ENCODE data around the gene CATSPERZ. TPM values are rescaled to one million over a fixed set of nuclear protein-coding genes. Genes with fewer than 3 reads are reported as not detected.
A peak's percentile ranks its signal among the peaks of the same experiment; 100 is the strongest.

The CATSPERZ gene
- total and polyA plus RNA-seq, 9 of the 15 experiments (the other 6 are each of a cell fraction or from before 2014, with no cell fraction given) = 0.86 to 8.5 (median 3.5) TPM

DNA sequence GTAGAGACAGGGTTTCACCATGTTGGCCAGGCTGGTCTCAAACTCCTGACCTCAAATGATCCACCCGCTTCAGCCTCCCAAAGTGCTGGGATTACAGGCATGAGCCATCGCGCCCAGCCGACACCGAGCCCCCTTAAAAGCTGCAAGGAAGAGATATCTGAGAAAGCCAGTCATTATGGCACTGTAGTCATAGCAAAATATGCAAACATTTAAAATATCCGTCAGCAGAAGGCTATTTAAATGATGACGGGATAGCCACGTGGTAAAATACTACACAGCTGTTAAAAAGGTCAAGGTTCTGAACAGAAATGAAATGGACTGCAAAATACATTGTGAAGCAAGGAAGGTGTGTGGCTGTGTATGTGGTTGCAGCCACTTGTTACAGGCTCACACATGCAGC lies 33.4 kb downstream of the CATSPERZ start (continued):
- TF ChIP-seq, protein P1, sequence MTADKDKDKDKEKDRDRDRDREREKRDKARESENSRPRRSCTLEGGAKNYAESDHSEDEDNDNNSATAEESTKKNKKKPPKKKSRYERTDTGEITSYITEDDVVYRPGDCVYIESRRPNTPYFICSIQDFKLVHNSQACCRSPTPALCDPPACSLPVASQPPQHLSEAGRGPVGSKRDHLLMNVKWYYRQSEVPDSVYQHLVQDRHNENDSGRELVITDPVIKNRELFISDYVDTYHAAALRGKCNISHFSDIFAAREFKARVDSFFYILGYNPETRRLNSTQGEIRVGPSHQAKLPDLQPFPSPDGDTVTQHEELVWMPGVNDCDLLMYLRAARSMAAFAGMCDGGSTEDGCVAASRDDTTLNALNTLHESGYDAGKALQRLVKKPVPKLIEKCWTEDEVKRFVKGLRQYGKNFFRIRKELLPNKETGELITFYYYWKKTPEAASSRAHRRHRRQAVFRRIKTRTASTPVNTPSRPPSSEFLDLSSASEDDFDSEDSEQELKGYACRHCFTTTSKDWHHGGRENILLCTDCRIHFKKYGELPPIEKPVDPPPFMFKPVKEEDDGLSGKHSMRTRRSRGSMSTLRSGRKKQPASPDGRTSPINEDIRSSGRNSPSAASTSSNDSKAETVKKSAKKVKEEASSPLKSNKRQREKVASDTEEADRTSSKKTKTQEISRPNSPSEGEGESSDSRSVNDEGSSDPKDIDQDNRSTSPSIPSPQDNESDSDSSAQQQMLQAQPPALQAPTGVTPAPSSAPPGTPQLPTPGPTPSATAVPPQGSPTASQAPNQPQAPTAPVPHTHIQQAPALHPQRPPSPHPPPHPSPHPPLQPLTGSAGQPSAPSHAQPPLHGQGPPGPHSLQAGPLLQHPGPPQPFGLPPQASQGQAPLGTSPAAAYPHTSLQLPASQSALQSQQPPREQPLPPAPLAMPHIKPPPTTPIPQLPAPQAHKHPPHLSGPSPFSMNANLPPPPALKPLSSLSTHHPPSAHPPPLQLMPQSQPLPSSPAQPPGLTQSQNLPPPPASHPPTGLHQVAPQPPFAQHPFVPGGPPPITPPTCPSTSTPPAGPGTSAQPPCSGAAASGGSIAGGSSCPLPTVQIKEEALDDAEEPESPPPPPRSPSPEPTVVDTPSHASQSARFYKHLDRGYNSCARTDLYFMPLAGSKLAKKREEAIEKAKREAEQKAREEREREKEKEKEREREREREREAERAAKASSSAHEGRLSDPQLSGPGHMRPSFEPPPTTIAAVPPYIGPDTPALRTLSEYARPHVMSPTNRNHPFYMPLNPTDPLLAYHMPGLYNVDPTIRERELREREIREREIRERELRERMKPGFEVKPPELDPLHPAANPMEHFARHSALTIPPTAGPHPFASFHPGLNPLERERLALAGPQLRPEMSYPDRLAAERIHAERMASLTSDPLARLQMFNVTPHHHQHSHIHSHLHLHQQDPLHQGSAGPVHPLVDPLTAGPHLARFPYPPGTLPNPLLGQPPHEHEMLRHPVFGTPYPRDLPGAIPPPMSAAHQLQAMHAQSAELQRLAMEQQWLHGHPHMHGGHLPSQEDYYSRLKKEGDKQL (CRISPR knock-in tag; IDR thresholded peaks at IDR 0.05; ENCODE audit: borderline replicate concordance) = no peak
- TF ChIP-seq HNRNPK (IDR thresholded peaks at IDR 0.05; ENCODE audit: low read depth, low read length, poor library complexity, severe bottlenecking) = no peak
- TF ChIP-seq JUNB (CRISPR knock-in tag; conservative IDR thresholded peaks at IDR 0.05) = no peak
- TF ChIP-seq ZNF263 (CRISPR knock-in tag; IDR thresholded peaks at IDR 0.05; ENCODE audit: borderline replicate concordance) = no peak
- TF ChIP-seq NCOA6 (IDR thresholded peaks at IDR 0.05) = no peak
- TF ChIP-seq HDAC1 (IDR thresholded peaks at IDR 0.05) = 0 out of 4 replicates have a peak, but pooled peaks of 1 of the 2 experiments have one; percentile 23
- TF ChIP-seq, protein P2, sequence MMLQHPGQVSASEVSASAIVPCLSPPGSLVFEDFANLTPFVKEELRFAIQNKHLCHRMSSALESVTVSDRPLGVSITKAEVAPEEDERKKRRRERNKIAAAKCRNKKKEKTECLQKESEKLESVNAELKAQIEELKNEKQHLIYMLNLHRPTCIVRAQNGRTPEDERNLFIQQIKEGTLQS (IDR thresholded peaks at IDR 0.05) = peak; percentile 68
- TF ChIP-seq, protein P2 (CRISPR knock-in tag; conservative IDR thresholded peaks at IDR 0.05) = no peak
- TF ChIP-seq ZNF696 (CRISPR knock-in tag; conservative IDR thresholded peaks at IDR 0.05) = no peak
- TF ChIP-seq DIDO1 (tag; IDR thresholded peaks at IDR 0.05; ENCODE audit: low read depth) = no peak
- TF ChIP-seq SMARCA4 (IDR thresholded peaks at IDR 0.05) = 0 out of 2 replicates have a peak, but pooled peaks have one; percentile 24
- TF ChIP-seq PURB (CRISPR knock-in tag; IDR thresholded peaks at IDR 0.05; ENCODE audit: low read depth) = no peak
- no peak for TF ChIP-seq HNRNPH1 (optimal IDR thresholded peaks at IDR 0.05; ENCODE audit: low read depth, low read length)
- TF ChIP-seq STAT5B (CRISPR knock-in tag; IDR thresholded peaks at IDR 0.05) = no peak
- TF ChIP-seq, protein P3, sequence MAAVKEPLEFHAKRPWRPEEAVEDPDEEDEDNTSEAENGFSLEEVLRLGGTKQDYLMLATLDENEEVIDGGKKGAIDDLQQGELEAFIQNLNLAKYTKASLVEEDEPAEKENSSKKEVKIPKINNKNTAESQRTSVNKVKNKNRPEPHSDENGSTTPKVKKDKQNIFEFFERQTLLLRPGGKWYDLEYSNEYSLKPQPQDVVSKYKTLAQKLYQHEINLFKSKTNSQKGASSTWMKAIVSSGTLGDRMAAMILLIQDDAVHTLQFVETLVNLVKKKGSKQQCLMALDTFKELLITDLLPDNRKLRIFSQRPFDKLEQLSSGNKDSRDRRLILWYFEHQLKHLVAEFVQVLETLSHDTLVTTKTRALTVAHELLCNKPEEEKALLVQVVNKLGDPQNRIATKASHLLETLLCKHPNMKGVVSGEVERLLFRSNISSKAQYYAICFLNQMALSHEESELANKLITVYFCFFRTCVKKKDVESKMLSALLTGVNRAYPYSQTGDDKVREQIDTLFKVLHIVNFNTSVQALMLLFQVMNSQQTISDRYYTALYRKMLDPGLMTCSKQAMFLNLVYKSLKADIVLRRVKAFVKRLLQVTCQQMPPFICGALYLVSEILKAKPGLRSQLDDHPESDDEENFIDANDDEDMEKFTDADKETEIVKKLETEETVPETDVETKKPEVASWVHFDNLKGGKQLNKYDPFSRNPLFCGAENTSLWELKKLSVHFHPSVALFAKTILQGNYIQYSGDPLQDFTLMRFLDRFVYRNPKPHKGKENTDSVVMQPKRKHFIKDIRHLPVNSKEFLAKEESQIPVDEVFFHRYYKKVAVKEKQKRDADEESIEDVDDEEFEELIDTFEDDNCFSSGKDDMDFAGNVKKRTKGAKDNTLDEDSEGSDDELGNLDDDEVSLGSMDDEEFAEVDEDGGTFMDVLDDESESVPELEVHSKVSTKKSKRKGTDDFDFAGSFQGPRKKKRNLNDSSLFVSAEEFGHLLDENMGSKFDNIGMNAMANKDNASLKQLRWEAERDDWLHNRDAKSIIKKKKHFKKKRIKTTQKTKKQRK (IDR thresholded peaks at IDR 0.05; ENCODE audit: borderline replicate concordance, low read depth, low read length) = no peak
- TF ChIP-seq ZNF699 (CRISPR knock-in tag; IDR thresholded peaks at IDR 0.05; ENCODE audit: insufficient replicate concordance) = no peak
- no peak for TF ChIP-seq POLR2G (IDR thresholded peaks at IDR 0.05; ENCODE audit: low read depth, low read length)
